ENCODE measurements around the gene PPP1R1B. TPM values are rescaled to one million over a fixed set of nuclear protein-coding genes. Genes with fewer than 3 reads are reported as not detected.

Gene PPP1R1B
- total and polyA plus RNA-seq, 9 of the 15 experiments (the other 6 are each of a cell fraction or from before 2014, with no cell fraction given): 0.07 to 0.18 (median 0.10) TPM; not detected in 4

GRCh38 chr17:39631403-39631802 is 4.7 kb downstream of the PPP1R1B start (continued):
- TF ChIP-seq, protein P1, sequence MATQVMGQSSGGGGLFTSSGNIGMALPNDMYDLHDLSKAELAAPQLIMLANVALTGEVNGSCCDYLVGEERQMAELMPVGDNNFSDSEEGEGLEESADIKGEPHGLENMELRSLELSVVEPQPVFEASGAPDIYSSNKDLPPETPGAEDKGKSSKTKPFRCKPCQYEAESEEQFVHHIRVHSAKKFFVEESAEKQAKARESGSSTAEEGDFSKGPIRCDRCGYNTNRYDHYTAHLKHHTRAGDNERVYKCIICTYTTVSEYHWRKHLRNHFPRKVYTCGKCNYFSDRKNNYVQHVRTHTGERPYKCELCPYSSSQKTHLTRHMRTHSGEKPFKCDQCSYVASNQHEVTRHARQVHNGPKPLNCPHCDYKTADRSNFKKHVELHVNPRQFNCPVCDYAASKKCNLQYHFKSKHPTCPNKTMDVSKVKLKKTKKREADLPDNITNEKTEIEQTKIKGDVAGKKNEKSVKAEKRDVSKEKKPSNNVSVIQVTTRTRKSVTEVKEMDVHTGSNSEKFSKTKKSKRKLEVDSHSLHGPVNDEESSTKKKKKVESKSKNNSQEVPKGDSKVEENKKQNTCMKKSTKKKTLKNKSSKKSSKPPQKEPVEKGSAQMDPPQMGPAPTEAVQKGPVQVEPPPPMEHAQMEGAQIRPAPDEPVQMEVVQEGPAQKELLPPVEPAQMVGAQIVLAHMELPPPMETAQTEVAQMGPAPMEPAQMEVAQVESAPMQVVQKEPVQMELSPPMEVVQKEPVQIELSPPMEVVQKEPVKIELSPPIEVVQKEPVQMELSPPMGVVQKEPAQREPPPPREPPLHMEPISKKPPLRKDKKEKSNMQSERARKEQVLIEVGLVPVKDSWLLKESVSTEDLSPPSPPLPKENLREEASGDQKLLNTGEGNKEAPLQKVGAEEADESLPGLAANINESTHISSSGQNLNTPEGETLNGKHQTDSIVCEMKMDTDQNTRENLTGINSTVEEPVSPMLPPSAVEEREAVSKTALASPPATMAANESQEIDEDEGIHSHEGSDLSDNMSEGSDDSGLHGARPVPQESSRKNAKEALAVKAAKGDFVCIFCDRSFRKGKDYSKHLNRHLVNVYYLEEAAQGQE (IDR thresholded peaks at IDR 0.05; ENCODE audit: borderline replicate concordance): no peak
- TF ChIP-seq, protein P1 (CRISPR knock-in tag; IDR thresholded peaks at IDR 0.05; ENCODE audit: low read depth): no peak
- no peak for TF ChIP-seq ZNF263 (CRISPR knock-in tag; IDR thresholded peaks at IDR 0.05; ENCODE audit: borderline replicate concordance)
- TF ChIP-seq DACH1 (IDR thresholded peaks at IDR 0.05; ENCODE audit: partially characterized antibody): no peak
- no peak for TF ChIP-seq ZNF79 (CRISPR knock-in tag; IDR thresholded peaks at IDR 0.05; ENCODE audit: low read depth)
- TF ChIP-seq SRF (CRISPR knock-in tag; IDR thresholded peaks at IDR 0.05): no peak
- no peak for TF ChIP-seq MITF (IDR thresholded peaks at IDR 0.05)
- no peak for TF ChIP-seq POLR2H (tag; IDR thresholded peaks at IDR 0.05; ENCODE audit: low read depth)
- no peak for TF ChIP-seq NKRF (IDR thresholded peaks at IDR 0.05; ENCODE audit: borderline replicate concordance)
- TF ChIP-seq RBM25 (IDR thresholded peaks at IDR 0.05; ENCODE audit: low read depth, low read length, severe bottlenecking): no peak
- no peak for TF ChIP-seq ETV1 (tag; conservative IDR thresholded peaks at IDR 0.05; ENCODE audit: low read depth)
- TF ChIP-seq ZBTB9 (CRISPR knock-in tag; IDR thresholded peaks at IDR 0.05): no peak
- TF ChIP-seq, protein P2, sequence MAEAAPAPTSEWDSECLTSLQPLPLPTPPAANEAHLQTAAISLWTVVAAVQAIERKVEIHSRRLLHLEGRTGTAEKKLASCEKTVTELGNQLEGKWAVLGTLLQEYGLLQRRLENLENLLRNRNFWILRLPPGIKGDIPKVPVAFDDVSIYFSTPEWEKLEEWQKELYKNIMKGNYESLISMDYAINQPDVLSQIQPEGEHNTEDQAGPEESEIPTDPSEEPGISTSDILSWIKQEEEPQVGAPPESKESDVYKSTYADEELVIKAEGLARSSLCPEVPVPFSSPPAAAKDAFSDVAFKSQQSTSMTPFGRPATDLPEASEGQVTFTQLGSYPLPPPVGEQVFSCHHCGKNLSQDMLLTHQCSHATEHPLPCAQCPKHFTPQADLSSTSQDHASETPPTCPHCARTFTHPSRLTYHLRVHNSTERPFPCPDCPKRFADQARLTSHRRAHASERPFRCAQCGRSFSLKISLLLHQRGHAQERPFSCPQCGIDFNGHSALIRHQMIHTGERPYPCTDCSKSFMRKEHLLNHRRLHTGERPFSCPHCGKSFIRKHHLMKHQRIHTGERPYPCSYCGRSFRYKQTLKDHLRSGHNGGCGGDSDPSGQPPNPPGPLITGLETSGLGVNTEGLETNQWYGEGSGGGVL (CRISPR knock-in tag; IDR thresholded peaks at IDR 0.05): no peak
